CD14-positive monocyte (primary cell): ENCODE data around the gene CYP2S1. TPM values are rescaled to one million over a fixed set of nuclear protein-coding genes. Genes with fewer than 3 reads are reported as not detected.

ENCODE experiments used
- DNase-seq, 3 donors: peaks; one replicate each; pipeline ENCODE4 v3.0.0-alpha.2; 2011 to 2022
- H2AFZ ChIP-seq: 2 replicates; pipeline ENCODE4 v1.6.0; 2012; ENCODE audit warnings: mild to moderate bottlenecking, low read depth, low read length, inconsistent platforms; ENCODE audit not compliant: insufficient read depth, poor library complexity, severe bottlenecking
- H3K27ac ChIP-seq, 2 donors: 1 replicate in 1 of 2; 2 replicates in 1 of 2; pipeline ENCODE4 v1.5.1; 2012 to 2013; ENCODE audit warnings: low read length in 2 of 2, control low read depth in 1 of 2, inconsistent platforms in 1 of 2, low read depth in 1 of 2, mild to moderate bottlenecking in 1 of 2
- H3K27me3 ChIP-seq, 2 donors: one replicate each; pipeline versions ENCODE4 v1.6.0 to v1.6.1; 2011 to 2013; ENCODE audit warnings: low read length in 2 of 2; ENCODE audit not compliant: control insufficient read depth in 2 of 2, insufficient read depth in 2 of 2
- H3K36me3 ChIP-seq, 2 donors: replicated peaks in 1 of 2; 1 replicate in 1 of 2; 2 replicates in 1 of 2; pipeline versions ENCODE4 v1.5.1 to v1.6.1; 2012 to 2013; ENCODE audit warnings: low read length in 2 of 2, control low read depth in 1 of 2, inconsistent platforms in 1 of 2, mild to moderate bottlenecking in 1 of 2; ENCODE audit not compliant: insufficient read depth in 2 of 2, control insufficient read depth in 1 of 2
- H3K4me1 ChIP-seq, 2 donors: 1 replicate in 1 of 2; 2 replicates in 1 of 2; pipeline versions ENCODE4 v1.5.1 to v1.6.1; 2012 to 2013; ENCODE audit warnings: low read length in 2 of 2, control low read depth in 1 of 2, inconsistent platforms in 1 of 2, mild to moderate bottlenecking in 1 of 2, moderate library complexity in 1 of 2; ENCODE audit not compliant: insufficient read depth in 2 of 2, control insufficient read depth in 1 of 2
- H3K4me2 ChIP-seq: replicated peaks from 2 replicates; pipeline ENCODE3; 2012; ENCODE audit warnings: low read length, moderate library complexity, mild to moderate bottlenecking; ENCODE audit not compliant: poor library complexity, severe bottlenecking; ENCODE audit errors: extremely low read depth
- H3K4me3 ChIP-seq, 3 experiments: fragments of 200-600 bp in 1 of 3; sonication (generic) in 1 of 3; replicated peaks in 1 of 3; 1 replicate in 2 of 3; 2 replicates in 1 of 3; pipeline ENCODE4 v1.5.1; 2011 to 2013; ENCODE audit warnings: low read length in 3 of 3, mild to moderate bottlenecking in 3 of 3, control low read depth in 2 of 3, low read depth in 2 of 3, inconsistent platforms in 1 of 3, moderate library complexity in 1 of 3
- H3K79me2 ChIP-seq: 2 replicates; pipeline ENCODE4 v1.6.0; 2012; ENCODE audit warnings: mild to moderate bottlenecking, control low read depth, inconsistent platforms, low read length, moderate library complexity; ENCODE audit not compliant: insufficient read depth
- H3K9ac ChIP-seq: 2 replicates; pipeline ENCODE4 v1.6.0; 2017; ENCODE audit warnings: low read length, mild to moderate bottlenecking; ENCODE audit not compliant: insufficient read depth, poor library complexity, severe bottlenecking
- H3K9me3 ChIP-seq, 2 donors: replicated peaks in 1 of 2; 1 replicate in 1 of 2; 2 replicates in 1 of 2; pipeline versions ENCODE4 v1.5.1 to v1.6.1; 2012 to 2013; ENCODE audit warnings: low read length in 2 of 2, control low read depth in 1 of 2; ENCODE audit not compliant: control insufficient read depth in 1 of 2, insufficient read depth in 1 of 2
- H4K20me1 ChIP-seq: 2 replicates; pipeline ENCODE4 v1.6.0; 2012; ENCODE audit warnings: mild to moderate bottlenecking, low read length, control low read depth, moderate library complexity; ENCODE audit not compliant: insufficient read depth
- H3K27ac Mint-ChIP-seq, 7 donors: one replicate each; pipeline ENCODE4 v1.8.0; 2020; ENCODE audit warnings: mild to moderate bottlenecking in 7 of 7, mixed read lengths in 7 of 7, moderate library complexity in 6 of 7, inconsistent platforms in 2 of 7
- H3K27me3 Mint-ChIP-seq, 3 donors: one replicate each; pipeline ENCODE4 v1.8.0; 2021 to 2022; ENCODE audit warnings: low read depth in 3 of 3, mild to moderate bottlenecking in 3 of 3, mixed read lengths in 3 of 3, moderate library complexity in 3 of 3, inconsistent platforms in 1 of 3
- H3K36me3 Mint-ChIP-seq, 2 donors: one replicate each; pipeline ENCODE4 v1.8.0; 2020; ENCODE audit warnings: mixed read lengths in 2 of 2, inconsistent platforms in 1 of 2, mild to moderate bottlenecking in 1 of 2
- H3K4me1 Mint-ChIP-seq: one replicate; pipeline ENCODE4 v1.8.0; 2020; ENCODE audit warnings: mild to moderate bottlenecking, mixed read lengths
- H3K4me3 Mint-ChIP-seq, 2 donors: one replicate each; pipeline ENCODE4 v1.8.0; 2020; ENCODE audit warnings: mild to moderate bottlenecking in 2 of 2, mixed read lengths in 2 of 2, moderate library complexity in 1 of 2
- H3K9me3 Mint-ChIP-seq, 7 donors: one replicate each; pipeline ENCODE4 v1.8.0; 2020 to 2022; ENCODE audit warnings: mixed read lengths in 7 of 7, mild to moderate bottlenecking in 6 of 7, moderate library complexity in 6 of 7, inconsistent platforms in 2 of 7
- CTCF ChIP-seq: fragments of 200-600 bp; IDR thresholded peaks from one replicate; pipeline ENCODE4 v1.8.0; 2022; ENCODE audit warnings: antibody characterized with exemption, mild to moderate bottlenecking
- WGBS: methylation state at CpG from one replicate; pipeline ENCODE4 v1.1.5; 2013; ENCODE audit warnings: missing lambda C conversion rate; ENCODE audit not compliant: insufficient coverage; 5-methylcytosine and 5-hydroxymethylcytosine counted together
- intact Hi-C, 2 donors: fragments of 100-400 bp; cut with micrococcal nuclease; formaldehyde crosslinking; loops; one replicate each; pipeline versions ENCODE4 v1.15.0 to v1.15.1; 2023
- polyA plus RNA-seq, 3 donors: library from polyadenylated mRNA; depleted of rRNA in 1 of 3; unstranded in 2 of 3; stranded (reverse) in 1 of 3; fragments of 300-500 nt in 2 of 3; fragments of >200 nt in 1 of 3; fragmentation: Illumina TruSeq in 2 of 3; gene quantifications; 1 replicate in 2 of 3; 2 replicates in 1 of 3; pipeline ENCODE4 v1.2.3, GENCODE V29; 2012 to 2021

Gene CYP2S1
- polyA plus RNA-seq, 3 donors: 8.9 to 20.3 (median 10.3) TPM

- H3K27ac ChIP-seq: no peak overlapping the region
- H3K4me2 ChIP-seq: no peak overlapping the region
- intact Hi-C loops: loop anchor here in 1 of 2 donors (5.0 kb wide), 1 partner anchor 101 kb away; no protein-coding TSS in a partner anchor
- peaks cover 37 to 59% of the 10 kb centered on the region in 2 donors for H3K36me3 Mint-ChIP-seq
- peaks cover 30 to 47% of the 10 kb centered on the region in 2 donors for H3K36me3 ChIP-seq
- no peaks in the 10 kb centered on the region for H4K20me1 ChIP-seq
- H3K9me3 ChIP-seq: no peaks in the 10 kb centered on the region
- 75% methylated on average over 6 of the region's 10 CpGs for WGBS
- H3K4me3 Mint-ChIP-seq: no peak overlapping the region
- H3K27me3 Mint-ChIP-seq: peaks cover 0 to 6% (median 1%) of the 10 kb centered on the region in 3 donors
- no peak overlapping the region for H3K4me3 ChIP-seq
- H3K4me1 Mint-ChIP-seq: no peaks in the 10 kb centered on the region
- no peak overlapping the region for H3K9ac ChIP-seq
- no peaks in the 10 kb centered on the region for H3K9me3 Mint-ChIP-seq
- no peak for TF ChIP-seq CTCF
- H3K4me1 ChIP-seq: no peaks in the 10 kb centered on the region
- no peaks in the 10 kb centered on the region for H3K27me3 ChIP-seq
- no peaks in the 10 kb centered on the region for H3K79me2 ChIP-seq
- H3K27ac Mint-ChIP-seq: peak overlapping the region in 1 of 7 donors; percentile 46
- DNase-seq: no peak
- no peak overlapping the region for H2AFZ ChIP-seq
Observed at GRCh38 chr19:41205995-41206394, 13.0 kb downstream of the CYP2S1 start.

- H3K9me3 Mint-ChIP-seq: no peaks in the 10 kb centered on the region
- Histone ChIP-seq H3K79me2 (no peaks in the 10 kb centered on the region), H3K9me3 (no peaks in the 10 kb centered on the region), H3K4me3 (no peak overlapping the region), H3K4me2 (no peak overlapping the region), H3K27me3 (no peaks in the 10 kb centered on the region), H3K27ac (no peak overlapping the region), H4K20me1 (no peaks in the 10 kb centered on the region), H3K36me3 (peaks cover 25 to 43% of the 10 kb centered on the region in 2 donors), H2AFZ (no peak overlapping the region), H3K4me1 (no peaks in the 10 kb centered on the region), H3K9ac (no peak overlapping the region)
- 95% methylated on average over 6 of the region's 9 CpGs for WGBS
- no peak overlapping the region for H3K4me3 Mint-ChIP-seq
- H3K36me3 Mint-ChIP-seq: peaks cover 34 to 54% of the 10 kb centered on the region in 2 donors
- no peak for TF ChIP-seq CTCF
- H3K27me3 Mint-ChIP-seq: peaks cover 0 to 6% (median 1%) of the 10 kb centered on the region in 3 donors
- no peak overlapping the region for H3K27ac Mint-ChIP-seq
- no peak for DNase-seq
- no peaks in the 10 kb centered on the region for H3K4me1 Mint-ChIP-seq
- intact Hi-C loops: loop anchor here in 1 of 2 donors (5.0 kb wide), 1 partner anchor 101 kb away; no protein-coding TSS in a partner anchor
Observed at GRCh38 chr19:41206456-41206855, 13.4 kb downstream of the CYP2S1 start.
